Measurements from ENCODE around the gene AKNA. TPM values are rescaled to one million over a fixed set of nuclear protein-coding genes. Genes with fewer than 3 reads are reported as not detected.

The AKNA gene, protein sequence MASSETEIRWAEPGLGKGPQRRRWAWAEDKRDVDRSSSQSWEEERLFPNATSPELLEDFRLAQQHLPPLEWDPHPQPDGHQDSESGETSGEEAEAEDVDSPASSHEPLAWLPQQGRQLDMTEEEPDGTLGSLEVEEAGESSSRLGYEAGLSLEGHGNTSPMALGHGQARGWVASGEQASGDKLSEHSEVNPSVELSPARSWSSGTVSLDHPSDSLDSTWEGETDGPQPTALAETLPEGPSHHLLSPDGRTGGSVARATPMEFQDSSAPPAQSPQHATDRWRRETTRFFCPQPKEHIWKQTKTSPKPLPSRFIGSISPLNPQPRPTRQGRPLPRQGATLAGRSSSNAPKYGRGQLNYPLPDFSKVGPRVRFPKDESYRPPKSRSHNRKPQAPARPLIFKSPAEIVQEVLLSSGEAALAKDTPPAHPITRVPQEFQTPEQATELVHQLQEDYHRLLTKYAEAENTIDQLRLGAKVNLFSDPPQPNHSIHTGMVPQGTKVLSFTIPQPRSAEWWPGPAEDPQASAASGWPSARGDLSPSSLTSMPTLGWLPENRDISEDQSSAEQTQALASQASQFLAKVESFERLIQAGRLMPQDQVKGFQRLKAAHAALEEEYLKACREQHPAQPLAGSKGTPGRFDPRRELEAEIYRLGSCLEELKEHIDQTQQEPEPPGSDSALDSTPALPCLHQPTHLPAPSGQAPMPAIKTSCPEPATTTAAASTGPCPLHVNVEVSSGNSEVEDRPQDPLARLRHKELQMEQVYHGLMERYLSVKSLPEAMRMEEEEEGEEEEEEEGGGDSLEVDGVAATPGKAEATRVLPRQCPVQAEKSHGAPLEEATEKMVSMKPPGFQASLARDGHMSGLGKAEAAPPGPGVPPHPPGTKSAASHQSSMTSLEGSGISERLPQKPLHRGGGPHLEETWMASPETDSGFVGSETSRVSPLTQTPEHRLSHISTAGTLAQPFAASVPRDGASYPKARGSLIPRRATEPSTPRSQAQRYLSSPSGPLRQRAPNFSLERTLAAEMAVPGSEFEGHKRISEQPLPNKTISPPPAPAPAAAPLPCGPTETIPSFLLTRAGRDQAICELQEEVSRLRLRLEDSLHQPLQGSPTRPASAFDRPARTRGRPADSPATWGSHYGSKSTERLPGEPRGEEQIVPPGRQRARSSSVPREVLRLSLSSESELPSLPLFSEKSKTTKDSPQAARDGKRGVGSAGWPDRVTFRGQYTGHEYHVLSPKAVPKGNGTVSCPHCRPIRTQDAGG (N-terminal part only)
- 10 to 100 TPM; 34.8 to 63.2 (median 48.6) TPM for total RNA-seq

DNA sequence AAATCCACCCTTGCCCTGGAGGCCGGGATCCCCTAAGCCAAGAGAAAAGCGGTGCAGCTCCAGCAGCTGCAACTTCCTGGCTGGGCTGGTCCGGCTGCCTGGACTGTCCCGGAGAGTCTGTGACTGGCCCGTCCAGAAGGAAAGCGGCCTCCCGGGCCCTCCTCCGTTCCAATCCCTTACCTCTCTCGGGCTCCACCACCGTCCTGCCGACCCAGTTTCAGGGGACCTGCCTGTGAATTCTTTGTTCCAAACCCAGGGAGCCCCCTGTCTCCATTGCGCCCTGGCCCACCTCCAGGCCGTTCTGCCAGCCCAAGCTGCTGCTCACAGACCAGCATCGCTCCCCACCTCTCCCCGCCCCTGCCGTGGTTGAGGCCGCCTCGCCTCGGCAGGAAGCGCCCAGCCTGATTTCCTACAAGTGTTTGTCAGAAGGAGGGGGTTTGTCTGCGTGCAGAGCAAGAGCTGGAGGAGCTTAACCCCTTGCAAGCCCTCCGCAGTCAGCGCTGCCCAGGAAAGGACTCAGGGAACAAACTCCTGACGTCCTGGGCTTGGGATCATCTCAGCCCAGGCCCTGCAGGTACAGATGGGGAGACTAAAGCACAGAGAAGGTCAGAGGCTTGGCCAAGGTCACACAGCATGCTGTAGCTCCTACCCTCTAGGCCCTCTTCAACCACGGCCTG lies at the start of gene AKNA:
Gene AKNA (minus strand): TSS at position 303 of the 677 bp plus-strand sequence. CDS start 6,649 bp downstream, outside the sequence.
- TF ChIP-seq POLR2A (IDR thresholded peaks at IDR 0.05) (peak; percentile 93), POLR2AphosphoS5 (IDR thresholded peaks at IDR 0.05) (peak; percentile 85 to 94 (median 92))
- TF ChIP-seq, protein P1, sequence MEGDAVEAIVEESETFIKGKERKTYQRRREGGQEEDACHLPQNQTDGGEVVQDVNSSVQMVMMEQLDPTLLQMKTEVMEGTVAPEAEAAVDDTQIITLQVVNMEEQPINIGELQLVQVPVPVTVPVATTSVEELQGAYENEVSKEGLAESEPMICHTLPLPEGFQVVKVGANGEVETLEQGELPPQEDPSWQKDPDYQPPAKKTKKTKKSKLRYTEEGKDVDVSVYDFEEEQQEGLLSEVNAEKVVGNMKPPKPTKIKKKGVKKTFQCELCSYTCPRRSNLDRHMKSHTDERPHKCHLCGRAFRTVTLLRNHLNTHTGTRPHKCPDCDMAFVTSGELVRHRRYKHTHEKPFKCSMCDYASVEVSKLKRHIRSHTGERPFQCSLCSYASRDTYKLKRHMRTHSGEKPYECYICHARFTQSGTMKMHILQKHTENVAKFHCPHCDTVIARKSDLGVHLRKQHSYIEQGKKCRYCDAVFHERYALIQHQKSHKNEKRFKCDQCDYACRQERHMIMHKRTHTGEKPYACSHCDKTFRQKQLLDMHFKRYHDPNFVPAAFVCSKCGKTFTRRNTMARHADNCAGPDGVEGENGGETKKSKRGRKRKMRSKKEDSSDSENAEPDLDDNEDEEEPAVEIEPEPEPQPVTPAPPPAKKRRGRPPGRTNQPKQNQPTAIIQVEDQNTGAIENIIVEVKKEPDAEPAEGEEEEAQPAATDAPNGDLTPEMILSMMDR (IDR thresholded peaks at IDR 0.05): no peak
- peak; percentile 86 for DNase-seq
- in situ Hi-C loops (cut with MboI; ENCODE audit: low pct_ligation_motif_present in 1 of 4, low pct_unique_long_range_greater_than_20kb in 1 of 4, low sequenced_read_pairs in 3 of 4) (no loop called here), intact Hi-C loops (cut with DNase I; ENCODE audit: low total_unique reads) (no loop called here)
- Histone ChIP-seq H3K4me1 (peaks cover 35 to 94% (median 87%) of the 10 kb centered on the region in 4 donors), H3K9me3 (no peaks in the 10 kb centered on the region), H3K27me3 (no peaks in the 10 kb centered on the region), H3K36me3 (no peaks in the 10 kb centered on the region), H3K4me3 (peak within 1 kb of the TSS; percentile 10 to 59 (median 42)), H3K27ac (peak within 1 kb of the TSS; percentile 86 to 91 (median 90))
- WGBS, 2 donors (ENCODE audit: low coverage in 1 of 2): 9% methylated on average over 18 of the region's 25 CpGs; no CpG with 5 or more reads in 1 of the 2 donors

DNA sequence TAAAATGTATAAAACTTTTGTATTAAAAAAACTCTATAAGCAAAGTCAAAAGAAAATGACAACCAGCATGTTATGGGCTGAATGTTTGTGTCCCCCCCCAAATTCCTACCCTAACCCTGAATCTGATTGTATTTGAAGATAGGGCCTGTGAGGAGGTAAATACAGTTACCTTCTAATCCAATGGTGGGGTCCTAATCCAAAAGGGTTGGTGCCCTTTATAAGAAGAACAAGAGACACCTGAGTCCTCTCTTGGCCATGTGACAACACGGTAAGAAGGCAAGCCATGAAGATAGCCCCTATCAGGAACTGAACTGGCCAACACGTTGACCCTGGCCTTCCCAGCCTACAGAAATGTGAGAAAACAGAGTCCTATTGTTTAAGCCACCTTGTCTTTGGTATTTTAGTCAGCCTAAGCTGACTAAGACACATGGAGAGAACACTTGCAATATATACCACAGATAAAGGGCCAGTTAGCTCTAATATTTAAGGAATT lies 49.7 kb upstream of the AKNA start:
- no peak for DNase-seq
- H3K4me1 ChIP-seq: no peaks in the 10 kb centered on the region
- no peaks in the 10 kb centered on the region for H3K36me3 ChIP-seq
- no peak overlapping the region for H3K4me3 ChIP-seq
- in situ Hi-C loops (cut with MboI; ENCODE audit: low pct_ligation_motif_present in 1 of 4, low pct_unique_long_range_greater_than_20kb in 1 of 4, low sequenced_read_pairs in 3 of 4): loop anchor here in 1 of 4 donors (25.0 kb wide), 1 partner anchor 575 kb away; no protein-coding TSS in a partner anchor
- intact Hi-C loops (cut with DNase I; ENCODE audit: low total_unique reads): no loop called here
- H3K27ac ChIP-seq: no peak overlapping the region
- no peaks in the 10 kb centered on the region for H3K9me3 ChIP-seq
- no peaks in the 10 kb centered on the region for H3K27me3 ChIP-seq
- TF ChIP-seq POLR2AphosphoS5 (IDR thresholded peaks at IDR 0.05): no peak
- 85 to 88% methylated on average over 2 of the region's 2 CpGs for WGBS, 2 donors (ENCODE audit: low coverage in 1 of 2)

DNA sequence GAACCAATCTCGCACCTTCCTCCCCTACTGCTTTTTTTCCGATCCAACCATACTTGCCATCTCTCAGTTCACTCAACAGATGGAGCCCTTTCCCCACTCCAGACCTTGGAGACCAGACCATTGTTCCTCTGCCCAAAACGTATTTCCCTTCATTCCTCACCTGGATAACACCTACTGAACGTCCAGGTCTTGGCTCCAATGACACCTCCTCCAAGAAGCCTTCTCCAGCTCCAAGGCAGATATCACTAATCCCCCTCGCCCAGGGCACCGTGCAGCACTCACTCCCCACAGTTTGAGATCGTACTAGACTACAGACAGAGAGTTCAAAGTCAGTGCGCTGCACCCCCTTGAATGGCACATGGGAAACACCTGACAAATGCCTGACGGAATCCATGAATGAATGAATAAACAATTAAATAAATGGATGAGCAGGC lies 47.1 kb upstream of the AKNA start:
- Histone ChIP-seq H3K4me3 (no peak overlapping the region), H3K27ac (no peak overlapping the region), H3K9me3 (no peaks in the 10 kb centered on the region), H3K36me3 (no peaks in the 10 kb centered on the region), H3K4me1 (no peaks in the 10 kb centered on the region), H3K27me3 (no peaks in the 10 kb centered on the region)
- intact Hi-C loops (cut with DNase I; ENCODE audit: low total_unique reads): no loop called here
- in situ Hi-C loops (cut with MboI; ENCODE audit: low pct_ligation_motif_present in 1 of 4, low pct_unique_long_range_greater_than_20kb in 1 of 4, low sequenced_read_pairs in 3 of 4): loop anchor here in 1 of 4 donors (25.0 kb wide), 1 partner anchor 577 kb away; no protein-coding TSS in a partner anchor
- DNase-seq: no peak
- WGBS, 2 donors (ENCODE audit: low coverage in 1 of 2): 54 to 55% methylated on average over 6 to 9 of the region's 9 CpGs
- TF ChIP-seq, protein P1 (IDR thresholded peaks at IDR 0.05): peak in 4 of 5 experiments; percentile 19 to 29 (median 26)
- no peak for TF ChIP-seq EP300 (IDR thresholded peaks at IDR 0.05; ENCODE audit: low read depth)

DNA sequence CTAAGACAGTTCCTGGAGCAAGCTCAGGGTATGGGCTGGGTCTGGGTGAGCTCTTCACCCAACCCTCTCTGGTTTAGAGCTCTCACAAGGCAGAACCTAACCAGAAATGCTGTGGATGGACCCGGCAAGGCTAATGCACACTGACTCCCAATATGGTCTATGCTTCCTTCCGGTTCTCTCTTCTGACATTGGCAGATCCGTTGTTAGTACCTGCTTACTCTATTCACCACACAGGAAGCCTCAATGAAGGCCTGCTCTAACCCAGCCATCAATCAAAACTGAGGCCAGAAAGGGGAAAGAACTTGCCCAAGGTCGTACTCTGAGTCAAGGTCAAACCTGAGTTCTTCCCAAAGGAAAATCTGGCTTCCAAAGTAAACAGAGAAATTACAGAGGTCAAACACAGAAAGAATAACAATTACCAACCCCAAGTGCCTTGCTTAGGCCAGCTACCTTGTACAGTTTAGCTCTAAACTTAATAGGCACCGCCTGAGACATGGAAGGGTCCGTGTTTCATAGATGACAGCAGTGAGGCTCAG lies 46.0 kb upstream of the AKNA start:
- no peaks in the 10 kb centered on the region for H3K36me3 ChIP-seq
- in situ Hi-C loops (cut with MboI; ENCODE audit: low pct_ligation_motif_present in 1 of 4, low pct_unique_long_range_greater_than_20kb in 1 of 4, low sequenced_read_pairs in 3 of 4) (loop anchor here in 1 of 4 donors (25.0 kb wide), 1 partner anchor 579 kb away; no protein-coding TSS in a partner anchor), intact Hi-C loops (cut with DNase I; ENCODE audit: low total_unique reads) (no loop called here)
- TF ChIP-seq POLR2AphosphoS5 (IDR thresholded peaks at IDR 0.05): no peak
- TF ChIP-seq POLR2A (IDR thresholded peaks at IDR 0.05): no peak
- no peak for TF ChIP-seq EP300 (IDR thresholded peaks at IDR 0.05; ENCODE audit: low read depth)
- TF ChIP-seq, protein P1 (IDR thresholded peaks at IDR 0.05): no peak
- WGBS, 2 donors (ENCODE audit: low coverage in 1 of 2): 67 to 100% methylated on average over 1 to 6 of the region's 6 CpGs
- H3K9me3 ChIP-seq: no peaks in the 10 kb centered on the region
- H3K27me3 ChIP-seq: no peaks in the 10 kb centered on the region
- DNase-seq: no peak
- no peaks in the 10 kb centered on the region for H3K4me1 ChIP-seq
- no peak overlapping the region for H3K27ac ChIP-seq
- H3K4me3 ChIP-seq: no peak overlapping the region
